H1 (cell line): Measurements from ENCODE around the gene BRINP3. TPM values are rescaled to one million over a fixed set of nuclear protein-coding genes. Genes with fewer than 3 reads are reported as not detected.

Experiments
- CTCF ChIA-PET: fragments of 300-600 bp; sonication (Branson Sonifier 250); formaldehyde crosslinking; loops from one replicate; lab custom pipeline; 2021; ENCODE audit not compliant: partially characterized antibody; lab: Charles Lee
- POLR2A ChIA-PET: fragments of 300-600 bp; sonication (Branson Sonifier 250); formaldehyde crosslinking; loops from one replicate; lab custom pipeline; 2021; ENCODE audit warnings: inconsistent platforms; ENCODE audit not compliant: partially characterized antibody; lab: Charles Lee
- DNase-seq, 2 experiments: peaks; one replicate each; pipeline versions ENCODE4 v3.0.0 to v3.0.0-alpha.2; 2010 to 2022; ENCODE audit warnings: low spot score in 2 of 2, low read depth in 1 of 2, mixed read lengths in 1 of 2
- FAIRE-seq: peaks from 2 replicates; lab custom pipeline; 2011; peaks lifted over from hg19 to GRCh38; lab: Jason Lieb, UNC
- H2AFZ ChIP-seq: 2 replicates; pipeline ENCODE4 v1.8.1; 2012; ENCODE audit warnings: low read length, inconsistent platforms
- H2AK5ac ChIP-seq: 2 replicates; pipeline ENCODE4 v1.6.1; 2013; ENCODE audit warnings: low read depth, low read length
- H2BK120ac ChIP-seq: replicated peaks from 2 replicates; pipeline ENCODE3; 2013; ENCODE audit warnings: low read depth, low read length, inconsistent platforms
- H2BK12ac ChIP-seq: 2 replicates; pipeline ENCODE4 v1.6.1; 2013; ENCODE audit warnings: low read depth, low read length
- H2BK15ac ChIP-seq: 2 replicates; pipeline ENCODE4 v1.6.1; 2013; ENCODE audit warnings: low read length
- H2BK20ac ChIP-seq: 2 replicates; pipeline ENCODE4 v1.6.1; 2013; ENCODE audit warnings: low read length
- H2BK5ac ChIP-seq: 2 replicates; pipeline ENCODE4 v1.6.1; 2013; ENCODE audit warnings: low read depth, low read length
- H3K14ac ChIP-seq: 2 replicates; pipeline ENCODE4 v1.6.1; 2013; ENCODE audit warnings: inconsistent platforms; ENCODE audit not compliant: insufficient read length
- H3K18ac ChIP-seq: 2 replicates; pipeline ENCODE4 v1.6.1; 2013; ENCODE audit warnings: low read length; ENCODE audit errors: extremely low read depth
- H3K23ac ChIP-seq: 2 replicates; pipeline ENCODE4 v1.6.1; 2013; ENCODE audit warnings: inconsistent platforms; ENCODE audit not compliant: insufficient read length
- H3K23me2 ChIP-seq: 2 replicates; pipeline ENCODE4 v1.6.1; 2013; ENCODE audit warnings: low read depth, low read length
- H3K27ac ChIP-seq: 2 replicates; pipeline ENCODE4 v1.6.1; 2011; ENCODE audit warnings: low read depth, low read length, inconsistent platforms
- H3K27me3 ChIP-seq, 4 experiments: replicated peaks in 1 of 4; 1 replicate in 1 of 4; 2 replicates in 3 of 4; pipeline versions ENCODE4 v1.6.1 to v1.8.1; 2011 to 2013; ENCODE audit warnings: low read length in 3 of 4, mild to moderate bottlenecking in 3 of 4, inconsistent platforms in 2 of 4, mixed read lengths in 2 of 4, moderate library complexity in 1 of 4; ENCODE audit not compliant: control insufficient read depth in 3 of 4, insufficient read depth in 3 of 4; ENCODE audit errors: extremely low read depth in 1 of 4
- H3K36me3 ChIP-seq, 4 experiments: 2 replicates each; pipeline versions ENCODE4 v1.6.1 to v1.8.1; 2011 to 2013; ENCODE audit warnings: mild to moderate bottlenecking in 4 of 4, low read length in 3 of 4, moderate library complexity in 2 of 4, control low read depth in 1 of 4, inconsistent platforms in 1 of 4; ENCODE audit not compliant: insufficient read depth in 4 of 4, control insufficient read depth in 2 of 4
- H3K4ac ChIP-seq: replicated peaks from 2 replicates; pipeline ENCODE3; 2013; ENCODE audit warnings: low read length, low read depth, mixed read lengths, inconsistent platforms; ENCODE audit not compliant: insufficient read length
- H3K4me1 ChIP-seq, 4 experiments: replicated peaks in 1 of 4; 1 replicate in 1 of 4; 2 replicates in 3 of 4; pipeline versions ENCODE4 v1.6.1 to v1.8.1; 2011 to 2013; ENCODE audit warnings: low read length in 3 of 4, inconsistent platforms in 2 of 4, mixed read lengths in 1 of 4; ENCODE audit not compliant: insufficient read depth in 4 of 4, control insufficient read depth in 3 of 4
- H3K4me2 ChIP-seq, 2 experiments: 2 replicates each; pipeline versions ENCODE4 v1.6.1 to v1.8.1; 2011 to 2013; ENCODE audit warnings: low read depth in 2 of 2, low read length in 2 of 2, control low read depth in 1 of 2, inconsistent platforms in 1 of 2, mild to moderate bottlenecking in 1 of 2; ENCODE audit not compliant: insufficient read depth in 1 of 2
- H3K4me3 ChIP-seq, 4 experiments: fragments of 200-600, 300-600 bp in 1 of 4; sonication (generic), shearing (Covaris generic), sonication (Bioruptor Twin) in 1 of 4; 2 replicates each; pipeline versions ENCODE4 v1.5.1 to v1.8.1; 2011 to 2016; ENCODE audit warnings: low read length in 4 of 4, low read depth in 3 of 4, control low read depth in 2 of 4, inconsistent platforms in 2 of 4, mild to moderate bottlenecking in 2 of 4, mixed read lengths in 1 of 4, moderate library complexity in 1 of 4; ENCODE audit not compliant: insufficient read depth in 2 of 4; ENCODE audit errors: extremely low read depth in 1 of 4
- H3K56ac ChIP-seq: replicated peaks from 2 replicates; pipeline ENCODE3; 2013; ENCODE audit warnings: low read depth, mild to moderate bottlenecking, mixed read lengths, low read length, inconsistent platforms; ENCODE audit not compliant: insufficient read length
- H3K79me1 ChIP-seq: 2 replicates; pipeline ENCODE4 v1.6.1; 2013; ENCODE audit warnings: low read depth, low read length, control low read depth
- H3K79me2 ChIP-seq, 2 experiments: 2 replicates each; pipeline versions ENCODE4 v1.6.1 to v1.8.1; 2012 to 2013; ENCODE audit warnings: low read length in 2 of 2, mild to moderate bottlenecking in 2 of 2, inconsistent platforms in 1 of 2; ENCODE audit not compliant: insufficient read depth in 2 of 2, control insufficient read depth in 1 of 2
- H3K9ac ChIP-seq, 4 experiments: replicated peaks in 1 of 4; 1 replicate in 1 of 4; 2 replicates in 3 of 4; pipeline versions ENCODE4 v1.6.1 to v1.8.1; 2011 to 2013; ENCODE audit warnings: low read depth in 3 of 4, low read length in 3 of 4, control low read depth in 2 of 4, mild to moderate bottlenecking in 2 of 4, moderate library complexity in 2 of 4, inconsistent platforms in 1 of 4; ENCODE audit errors: extremely low read depth in 1 of 4
- H3K9me3 ChIP-seq, 2 experiments: 2 replicates each; pipeline versions ENCODE4 v1.6.1 to v1.8.1; 2012 to 2013; ENCODE audit warnings: mild to moderate bottlenecking in 2 of 2, moderate library complexity in 2 of 2, control low read depth in 1 of 2, inconsistent platforms in 1 of 2, low read depth in 1 of 2, low read length in 1 of 2, mixed read lengths in 1 of 2; ENCODE audit not compliant: insufficient read depth in 2 of 2
- H4K20me1 ChIP-seq, 2 experiments: replicated peaks in 1 of 2; 2 replicates each; pipeline versions ENCODE3 to v1.8.1; 2011 to 2013; ENCODE audit warnings: inconsistent platforms in 2 of 2, low read length in 2 of 2, mild to moderate bottlenecking in 1 of 2; ENCODE audit not compliant: insufficient read depth in 2 of 2, control insufficient read depth in 1 of 2
- H4K5ac ChIP-seq: 2 replicates; pipeline ENCODE4 v1.6.1; 2013; ENCODE audit warnings: low read length, low read depth, mixed read lengths, inconsistent platforms; ENCODE audit not compliant: insufficient read length
- H4K8ac ChIP-seq: 2 replicates; pipeline ENCODE4 v1.8.0; 2013; ENCODE audit warnings: mild to moderate bottlenecking, moderate library complexity, low read length, inconsistent platforms; ENCODE audit not compliant: insufficient read depth; ENCODE audit errors: extremely low read depth
- H4K91ac ChIP-seq: replicated peaks from 2 replicates; pipeline ENCODE3; 2013; ENCODE audit warnings: low read length, mixed read lengths, inconsistent platforms; ENCODE audit not compliant: insufficient read length
- WGBS, 2 experiments: shearing (Covaris generic) in 1 of 2; methylation state at CpG; one replicate each; pipeline versions ENCODE4 v1.1.6 to v1.1.7; 2013 to 2015; ENCODE audit warnings: low lambda C conversion rate in 2 of 2, mixed read lengths in 2 of 2, inconsistent platforms in 1 of 2, low coverage in 1 of 2, missing lambda C conversion rate in 1 of 2; ENCODE audit not compliant: insufficient replicate concordance in 2 of 2, insufficient coverage in 1 of 2, insufficient read length in 1 of 2; ENCODE audit errors: extremely low coverage in 1 of 2, missing lambda C conversion rate in 1 of 2; 5-methylcytosine and 5-hydroxymethylcytosine counted together
- polyA plus RNA-seq, 7 experiments: library from polyadenylated mRNA; depleted of rRNA in 3 of 7; stranded (reverse) in 5 of 7; unstranded in 2 of 7; fragments of >200 nt in 5 of 7; fragments of 200-250 nt in 2 of 7; gene quantifications; 1 replicate in 5 of 7; 2 replicates in 1 of 7; 4 replicates in 1 of 7; pipeline versions ENCODE4 v1.2.1 to v1.2.3, GENCODE V29; 2011 to 2013; ENCODE audit warnings: missing spikeins in 2 of 7, mixed read lengths in 2 of 7
- total RNA-seq: library from RNA; stranded (reverse); fragmentation: NEBNext Ultra II Directional; extraction: Animal tissue kit (Norgen Biotek cat#: 25700); gene quantifications from 2 replicates; pipeline ENCODE4 v1.2.1, GENCODE V29; 2021

The BRINP3 gene
- total and polyA plus RNA-seq, 2 of the 8 experiments (the other 6 are each of a cell fraction or from before 2014, with no cell fraction given): not detected

DNA sequence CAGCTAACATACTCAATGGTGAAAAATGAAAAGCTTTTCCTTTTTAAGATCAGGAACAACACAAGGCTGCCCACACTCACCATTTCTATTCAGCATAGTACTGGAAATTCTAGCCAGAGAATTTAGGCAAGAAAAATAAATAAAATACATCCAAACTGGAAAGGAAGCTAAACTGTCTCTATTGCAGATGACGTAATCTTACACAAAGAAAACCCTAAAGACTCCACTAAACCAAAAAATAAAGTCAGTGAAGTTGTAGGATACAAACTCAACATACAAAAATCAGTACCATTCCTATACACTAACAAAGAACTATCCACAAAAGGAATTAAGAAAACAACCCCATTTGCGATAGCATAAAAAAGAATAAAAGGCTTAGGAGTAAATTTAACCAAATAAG is 181.2 kb downstream of the BRINP3 start:
- Histone ChIP-seq H2BK120ac (no peak overlapping the region), H3K9me3 (no peaks in the 10 kb centered on the region), H3K18ac (no peak overlapping the region), H4K8ac (no peak overlapping the region), H3K4ac (no peak overlapping the region), H4K91ac (no peak overlapping the region), H3K4me2 (no peak overlapping the region), H2BK5ac (no peak overlapping the region), H4K5ac (no peak overlapping the region), H3K79me2 (no peaks in the 10 kb centered on the region), H3K9ac (no peak overlapping the region), H3K79me1 (no peaks in the 10 kb centered on the region), H2BK15ac (no peak overlapping the region), H2AK5ac (no peak overlapping the region), H3K23ac (no peak overlapping the region), H3K56ac (no peak overlapping the region), H3K27me3 (no peaks in the 10 kb centered on the region), H3K4me3 (no peak overlapping the region), H3K14ac (no peak overlapping the region), H3K36me3 (no peaks in the 10 kb centered on the region), H2BK12ac (no peak overlapping the region), H3K4me1 (no peaks in the 10 kb centered on the region), H4K20me1 (no peaks in the 10 kb centered on the region), H3K23me2 (no peaks in the 10 kb centered on the region), H2BK20ac (no peak overlapping the region), H2AFZ (no peak overlapping the region), H3K27ac (no peak overlapping the region)
- ChIA-PET POLR2A (interaction anchor here (0.5 kb wide), 1 partner anchor 1403 kb away, joined by 3 read pairs; no protein-coding TSS in a partner anchor), CTCF (no interaction called here)
- WGBS, 2 experiments: 48% methylated on average over 2 of the region's 2 CpGs; no CpG with 5 or more reads in 1 of the 2 experiments
- FAIRE-seq: no peak
- DNase-seq: no peak
